Right lobe of liver (tissue), 6 donors: ENCODE results near the gene ADPRHL1. TPM values are rescaled to one million over a fixed set of nuclear protein-coding genes. Genes with fewer than 3 reads are reported as not detected.
A peak's percentile ranks its signal among the peaks of the same experiment; 100 is the strongest.

Source experiments
- ATAC-seq, 4 donors: fragments of 200-7000 bp; cut with Tn5 transposase; one replicate each; pipeline ENCODE4 v1.9.1; 2020; ENCODE audit warnings: mild to moderate bottlenecking in 4 of 4, moderate library complexity in 4 of 4
- DNase-seq, 3 donors: peaks; one replicate each; pipeline ENCODE4 v3.0.0-alpha.2; 2020
- H3K27ac ChIP-seq, 3 donors: fragments of 200-600 bp; one replicate each; pipeline ENCODE4 v1.8.0; 2022
- H3K27me3 ChIP-seq, 2 donors: fragments of 200-600 bp; one replicate each; pipeline ENCODE4 v1.8.0; 2022
- H3K36me3 ChIP-seq, 4 donors: fragments of 200-600 bp; sonication (generic) in 1 of 4; one replicate each; pipeline versions ENCODE4 v1.5.1 to v1.8.0; 2017 to 2022; ENCODE audit warnings: control low read depth in 1 of 4
- H3K4me1 ChIP-seq, 4 donors: fragments of 200-600 bp; sonication (generic) in 1 of 4; one replicate each; pipeline versions ENCODE4 v1.5.1 to v1.8.0; 2017 to 2022; ENCODE audit warnings: control low read depth in 1 of 4
- H3K4me3 ChIP-seq, 3 donors: fragments of 200-600 bp; one replicate each; pipeline ENCODE4 v1.8.0; 2022
- H3K9me3 ChIP-seq, 4 donors: fragments of 200-600 bp; sonication (generic) in 1 of 4; one replicate each; pipeline versions ENCODE4 v1.5.1 to v1.8.0; 2017 to 2022; ENCODE audit warnings: control low read depth in 1 of 4
- CTCF ChIP-seq, 4 donors: fragments of 200-600 bp in 3 of 4; fragments of 450-650 bp in 1 of 4; IDR thresholded peaks; one replicate each; pipeline versions ENCODE4 v1.5.1 to v1.8.0; 2016 to 2022; ENCODE audit warnings: antibody characterized with exemption in 4 of 4, mild to moderate bottlenecking in 2 of 4
- POLR2A ChIP-seq: fragments of 450-650 bp; IDR thresholded peaks from one replicate; pipeline ENCODE4 v1.6.1; 2017; ENCODE audit warnings: antibody characterized with exemption, mild to moderate bottlenecking
- WGBS: methylation state at CpG from one replicate; pipeline ENCODE4 v1.1.6; 2018; ENCODE audit warnings: low coverage, low lambda C conversion rate; ENCODE audit not compliant: insufficient coverage; ENCODE audit errors: missing lambda C conversion rate; 5-methylcytosine and 5-hydroxymethylcytosine counted together
- intact Hi-C, 2 donors: fragments of 100-400 bp; cut with DNase I; formaldehyde crosslinking; loops; one replicate each; pipeline versions ENCODE4 v1.11.2 to v1.14.1; 2022
- total RNA-seq, 6 experiments: library from RNA; depleted of rRNA in 2 of 6; stranded (reverse); fragments of >200 nt in 2 of 6; fragmentation: NEBNext Ultra II Directional in 3 of 6; extraction: Animal tissue kit (Norgen Biotek cat#: 25700) in 3 of 6; gene quantifications; one replicate each; pipeline versions ENCODE4 v1.1.0 to v1.2.4, GENCODE V29; 2016 to 2023
- donor health status: DM: no; HTN: yes; CAD: no.
- donor health status: DM: no; HTN: no; CAD: no.
- donor health status: DM: no; HTN: no; CAD: no.
- donor health status: DM: no; HTN: yes; CAD: no.
- donor health status: DM: no; HTN: yes; CAD: no.

Gene ADPRHL1
- total RNA-seq, 6 experiments from 2014 or later: 0.37 to 1.7 (median 1.1) TPM

- 95% methylated on average over 3 of the region's 9 CpGs for WGBS
- Histone ChIP-seq H3K36me3 (no peaks in the 10 kb centered on the region), H3K4me3 (no peak overlapping the region), H3K27ac (no peak overlapping the region), H3K9me3 (no peaks in the 10 kb centered on the region), H3K4me1 (no peaks in the 10 kb centered on the region), H3K27me3 (no peaks in the 10 kb centered on the region)
- intact Hi-C loops: no loop called here
- TF ChIP-seq CTCF (IDR thresholded peaks at IDR 0.05): no peak
- no peak for TF ChIP-seq POLR2A
- DNase-seq: no peak
- ATAC-seq: no peak
Measured at GRCh38 chr13:113446488-113446854, 6.8 kb downstream of the ADPRHL1 start.

- no peaks in the 10 kb centered on the region for H3K27me3 ChIP-seq
- 60% methylated on average over 2 of the region's 19 CpGs for WGBS
- no peaks in the 10 kb centered on the region for H3K36me3 ChIP-seq
- ATAC-seq (no peak), DNase-seq (peak in 1 of 3 donors; percentile 40)
- no peaks in the 10 kb centered on the region for H3K9me3 ChIP-seq
- H3K4me1 ChIP-seq: no peaks in the 10 kb centered on the region
- TF ChIP-seq POLR2A: no peak
- TF ChIP-seq CTCF (IDR thresholded peaks at IDR 0.05): no peak
- no peak overlapping the region for H3K27ac ChIP-seq
- intact Hi-C loops: no loop called here
- H3K4me3 ChIP-seq: no peak overlapping the region
Measured at GRCh38 chr13:113445791-113446487, 7.3 kb downstream of the ADPRHL1 start.

- DNase-seq (no peak), ATAC-seq (no peak)
- no peaks in the 10 kb centered on the region for H3K4me1 ChIP-seq
- no peak overlapping the region for H3K27ac ChIP-seq
- no peaks in the 10 kb centered on the region for H3K36me3 ChIP-seq
- H3K27me3 ChIP-seq: no peaks in the 10 kb centered on the region
- 89% methylated on average over 3 of the region's 15 CpGs for WGBS
- H3K9me3 ChIP-seq: no peaks in the 10 kb centered on the region
- intact Hi-C loops: no loop called here
- TF ChIP-seq CTCF (IDR thresholded peaks at IDR 0.05): no peak
- TF ChIP-seq POLR2A: no peak
- H3K4me3 ChIP-seq: no peak overlapping the region
Measured at GRCh38 chr13:113443991-113444390, 9.3 kb downstream of the ADPRHL1 start.

- ATAC-seq: no peak
- Histone ChIP-seq H3K27me3 (no peaks in the 10 kb centered on the region), H3K36me3 (no peaks in the 10 kb centered on the region), H3K27ac (no peak overlapping the region), H3K9me3 (no peaks in the 10 kb centered on the region), H3K4me3 (no peak overlapping the region), H3K4me1 (no peaks in the 10 kb centered on the region)
- intact Hi-C loops: no loop called here
- TF ChIP-seq CTCF (IDR thresholded peaks at IDR 0.05) (no peak), POLR2A (no peak)
- no peak for DNase-seq
- WGBS: 60% methylated on average over 1 of the region's 1 CpG
Measured at GRCh38 chr13:113442985-113443362, 10.3 kb downstream of the ADPRHL1 start.
